Stimulated activated CD8-positive, alpha-beta memory T cell treated with anti-CD3 and anti-CD28 coated beads, Interleukin-2, amount 100 ng/mL, for 1 hour (primary cell): Measurements from ENCODE around the gene TMEFF2.
"Not testable (repeated sequence)": the region's sequence is repeated elsewhere in the genome, so short reads cannot be mapped to it uniquely, and the experiment has no call there.

Experiments
- DNase-seq, 2 donors: peaks; one replicate each; pipeline ENCODE4 v3.0.0-alpha.2; 2020; ENCODE audit warnings: low read depth in 2 of 2

TMEFF2 gene

DNA sequence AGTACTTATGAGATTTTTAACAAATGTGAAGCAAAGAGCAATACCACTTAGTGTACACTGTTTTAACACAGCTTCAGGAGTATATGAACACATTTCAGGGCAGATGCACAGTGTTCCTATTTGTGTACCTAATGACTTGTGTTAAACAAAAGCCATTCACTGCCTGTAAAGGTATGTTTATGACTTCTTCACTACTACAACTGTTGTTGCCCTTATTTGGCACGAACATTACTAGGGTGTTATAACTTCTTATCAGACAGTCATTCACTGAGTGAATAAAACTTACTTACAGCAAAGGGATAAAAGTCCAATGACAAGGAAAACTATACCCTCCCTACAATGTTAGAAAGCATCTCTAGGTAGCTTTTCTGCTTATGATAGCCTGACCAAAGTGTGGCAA lies 262.4 kb downstream of the TMEFF2 start:
- no peak for DNase-seq

DNA sequence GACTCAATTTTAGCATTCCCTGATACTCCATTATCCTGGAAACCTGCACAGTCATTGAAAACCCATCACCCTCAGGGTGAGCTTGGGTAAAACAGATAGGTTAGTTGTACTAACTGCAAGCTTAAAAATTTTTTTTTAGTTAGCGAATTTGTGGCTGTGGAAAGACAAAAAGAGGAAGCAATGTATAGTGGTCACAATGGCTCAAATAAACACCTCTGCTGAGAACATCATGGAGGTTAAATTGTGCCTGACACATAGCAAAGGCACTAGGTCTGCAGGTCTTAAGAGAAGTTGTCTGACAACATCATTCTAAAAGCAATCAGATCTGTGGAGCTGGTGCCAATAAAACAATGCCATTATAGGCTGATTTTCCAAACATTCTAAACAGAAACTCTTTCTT lies 263.4 kb downstream of the TMEFF2 start:
- DNase-seq: no peak

DNA sequence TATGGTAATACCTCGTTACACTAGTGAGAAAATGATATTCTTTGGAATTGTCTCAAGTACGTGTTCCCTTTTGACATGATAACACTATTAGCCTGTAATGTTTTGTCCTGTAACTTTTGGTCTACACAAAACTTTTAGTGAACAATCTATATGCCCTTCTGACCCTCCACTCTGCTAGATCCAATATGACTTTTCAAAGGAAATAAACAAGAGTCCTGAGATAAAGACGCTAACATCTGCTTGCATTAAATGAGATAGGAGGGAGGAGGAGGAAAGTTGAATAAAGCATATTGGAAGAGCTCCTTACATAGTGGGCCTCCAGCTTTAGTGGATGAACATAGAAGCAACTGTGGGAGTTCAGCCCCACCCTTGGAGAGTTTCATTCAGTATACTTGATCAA lies 264.5 kb downstream of the TMEFF2 start:
- DNase-seq: no peak

DNA sequence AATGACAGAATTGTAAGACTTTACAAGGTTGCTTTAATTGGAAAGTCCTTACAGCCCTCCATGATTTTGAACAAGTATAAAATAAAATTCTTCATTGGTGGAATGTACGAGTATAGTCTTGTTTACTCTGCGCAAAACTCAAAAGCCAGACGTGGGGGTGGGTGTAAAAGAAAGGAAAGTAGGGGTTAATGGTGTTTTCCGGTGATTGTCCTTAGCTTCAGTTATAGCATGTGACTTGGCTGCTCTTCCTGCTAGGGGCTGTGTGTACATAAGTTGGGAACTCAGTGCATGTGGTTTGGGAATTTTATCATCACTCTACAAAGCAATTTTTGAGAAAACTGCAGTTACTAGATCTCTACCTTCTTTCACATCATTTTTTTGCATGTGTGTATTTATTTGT lies 265.4 kb downstream of the TMEFF2 start:
- DNase-seq: no peak

DNA sequence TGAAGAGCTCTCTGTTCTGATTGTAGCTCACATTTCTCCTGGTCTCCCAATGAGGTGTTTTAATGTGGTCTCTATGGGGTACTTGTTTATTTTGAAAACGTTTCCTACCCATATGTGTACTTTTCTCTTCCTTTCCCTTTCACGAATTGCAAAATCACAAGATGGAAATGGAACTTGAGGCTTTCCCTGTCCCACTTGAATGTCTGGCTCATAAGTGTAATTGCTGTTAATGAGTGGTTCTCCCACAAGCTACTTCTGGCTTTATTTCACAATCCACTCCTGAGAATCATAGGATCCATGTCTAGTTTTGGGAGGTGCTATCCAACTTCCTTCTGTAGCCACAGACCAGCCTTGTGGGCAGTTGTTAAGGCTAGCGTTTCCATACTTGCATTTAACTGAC lies 266.7 kb downstream of the TMEFF2 start:
- DNase-seq: no peak

DNA sequence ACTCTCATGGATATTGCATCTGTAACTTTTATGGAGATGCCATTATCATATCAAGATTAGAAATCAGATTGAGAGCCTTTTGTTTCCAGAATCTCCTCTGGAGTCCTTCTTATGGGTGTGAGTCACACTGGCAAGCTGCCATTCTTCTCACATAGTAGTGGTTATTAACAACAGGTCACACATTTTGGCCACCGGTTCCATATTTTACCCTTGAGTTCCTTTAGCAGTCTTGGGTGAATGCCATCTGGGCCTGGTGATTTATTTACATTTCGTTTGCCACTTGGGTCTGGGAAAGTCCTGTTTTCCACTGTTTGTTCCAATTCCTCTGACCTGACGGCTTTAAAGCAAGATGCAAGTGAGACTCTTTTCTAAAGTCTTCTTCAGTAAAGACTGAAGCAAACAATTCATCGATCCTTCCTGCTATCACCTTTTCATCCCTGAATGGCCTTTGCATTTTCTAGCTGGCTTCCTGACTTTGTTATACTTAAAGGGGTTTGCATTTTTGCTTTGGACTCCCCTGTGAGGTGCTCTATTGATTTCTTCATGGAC lies 267.3 kb downstream of the TMEFF2 start:
- no peak for DNase-seq

DNA sequence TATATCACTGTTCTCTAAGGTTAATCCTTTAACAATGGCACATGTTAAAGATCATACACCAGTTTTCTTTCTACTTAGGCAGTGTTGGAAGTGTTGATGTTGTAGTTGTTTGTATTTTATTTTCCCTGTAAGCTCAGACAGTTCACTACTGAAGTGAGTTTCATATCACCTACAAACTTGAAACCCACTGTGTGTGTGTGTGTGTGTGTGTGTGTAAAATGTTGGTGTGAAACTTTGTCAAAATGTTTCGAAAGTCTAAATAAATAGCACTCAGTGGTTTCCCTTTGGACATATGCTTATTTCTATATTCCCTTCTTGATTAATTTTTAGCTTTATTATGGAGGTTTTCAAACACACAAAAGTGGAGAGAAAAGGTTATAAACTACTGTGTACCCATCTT lies 268.1 kb downstream of the TMEFF2 start:
- no peak for DNase-seq

DNA sequence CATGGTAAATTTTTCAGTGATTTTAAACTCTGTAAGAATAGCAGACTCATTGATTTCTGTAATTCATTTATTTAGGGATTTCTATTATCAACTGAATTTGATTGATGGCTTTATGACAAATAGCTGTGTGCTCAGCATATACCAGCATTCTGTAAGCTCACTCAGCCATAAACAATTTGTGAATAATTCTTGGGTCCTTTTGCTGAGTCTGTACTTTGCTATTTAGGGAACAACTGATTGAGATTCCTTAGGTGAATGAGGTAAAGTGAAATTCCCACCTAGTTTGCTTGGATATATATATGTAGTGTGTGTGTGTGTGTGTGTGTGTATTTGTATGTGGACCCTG lies 271.1 kb downstream of the TMEFF2 start:
- DNase-seq: no peak

DNA sequence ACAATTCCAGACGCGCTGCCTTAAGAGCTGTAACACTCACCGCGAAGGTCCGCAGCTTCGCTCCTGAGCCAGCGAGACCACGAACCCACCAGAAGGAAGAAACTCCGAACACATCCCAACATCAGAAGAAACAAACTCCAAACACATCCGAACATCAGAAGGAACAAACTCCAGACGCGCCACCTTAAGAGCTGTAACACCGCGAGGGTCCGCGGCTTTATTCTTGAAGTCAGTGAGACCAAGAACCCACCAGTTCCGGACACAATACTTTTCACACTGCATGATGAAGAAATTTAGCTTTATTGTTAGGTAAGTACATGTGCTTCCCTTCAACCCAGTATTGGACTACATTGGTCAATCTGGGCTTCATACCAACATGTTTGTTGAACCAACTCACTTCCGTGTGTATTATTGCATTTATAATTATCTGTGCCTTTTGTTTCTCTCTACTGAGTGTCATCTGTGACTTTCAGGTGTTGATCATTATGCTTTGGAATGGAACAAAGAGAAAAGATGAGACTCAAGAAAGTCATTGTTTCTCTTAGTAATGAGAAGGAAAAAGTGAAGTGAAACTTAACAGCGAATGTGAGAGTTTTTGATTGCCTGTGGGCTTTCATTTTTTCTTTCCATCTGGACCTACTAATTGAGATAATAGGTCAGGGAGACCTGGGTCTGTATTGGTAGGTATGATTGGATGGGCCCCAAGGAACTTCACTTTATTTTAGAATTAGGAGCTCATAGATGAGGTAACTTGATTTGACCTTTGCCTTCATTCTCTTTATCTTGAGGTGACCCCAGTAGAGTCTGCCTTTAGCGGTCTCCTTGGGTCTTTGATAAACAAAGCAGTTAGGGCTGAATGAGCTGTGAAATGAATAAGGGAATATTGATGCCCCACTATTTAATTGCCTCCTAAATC lies 271.7 kb downstream of the TMEFF2 start:
- DNase-seq: no peak

DNA sequence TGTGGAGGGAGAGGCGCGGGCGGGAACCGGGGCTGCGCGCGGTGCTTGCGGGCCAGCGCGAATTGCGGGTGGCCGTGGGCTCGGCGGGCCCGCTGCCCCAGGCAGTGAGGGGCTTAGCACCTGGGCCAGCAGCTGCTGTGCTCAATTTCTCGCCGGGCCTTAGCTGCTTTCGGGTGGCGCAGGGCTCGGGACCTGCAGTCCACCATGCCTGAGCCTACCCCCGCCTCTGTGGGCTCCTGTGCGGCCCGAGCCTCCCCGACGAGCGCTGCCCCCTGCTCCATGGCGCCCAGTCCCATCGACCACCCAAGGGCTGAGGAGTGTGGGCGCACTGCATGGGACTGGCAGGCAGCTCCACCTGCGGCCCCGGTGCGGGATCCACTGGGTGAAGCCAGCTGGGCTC lies 273.1 kb downstream of the TMEFF2 start:
- not testable (repeated sequence) for DNase-seq

DNA sequence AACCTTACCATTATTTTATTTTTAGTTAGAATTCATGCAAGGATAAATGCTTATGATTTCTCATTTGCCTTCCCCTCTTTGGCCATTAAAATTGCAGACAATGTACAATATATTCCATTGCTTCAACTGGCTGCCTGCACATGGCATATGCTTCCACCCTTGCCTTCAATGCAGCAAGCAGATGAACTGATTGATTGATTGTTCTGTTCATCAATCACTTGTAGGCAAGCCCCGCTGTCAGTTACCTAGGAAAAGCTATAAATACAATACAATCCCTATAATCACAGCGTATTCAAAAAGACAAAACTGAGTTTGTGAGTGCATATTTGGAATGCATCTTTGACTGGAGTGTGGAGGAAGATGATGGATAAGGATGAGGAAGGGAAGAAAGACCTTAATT lies 274.2 kb downstream of the TMEFF2 start:
- DNase-seq: no peak

DNA sequence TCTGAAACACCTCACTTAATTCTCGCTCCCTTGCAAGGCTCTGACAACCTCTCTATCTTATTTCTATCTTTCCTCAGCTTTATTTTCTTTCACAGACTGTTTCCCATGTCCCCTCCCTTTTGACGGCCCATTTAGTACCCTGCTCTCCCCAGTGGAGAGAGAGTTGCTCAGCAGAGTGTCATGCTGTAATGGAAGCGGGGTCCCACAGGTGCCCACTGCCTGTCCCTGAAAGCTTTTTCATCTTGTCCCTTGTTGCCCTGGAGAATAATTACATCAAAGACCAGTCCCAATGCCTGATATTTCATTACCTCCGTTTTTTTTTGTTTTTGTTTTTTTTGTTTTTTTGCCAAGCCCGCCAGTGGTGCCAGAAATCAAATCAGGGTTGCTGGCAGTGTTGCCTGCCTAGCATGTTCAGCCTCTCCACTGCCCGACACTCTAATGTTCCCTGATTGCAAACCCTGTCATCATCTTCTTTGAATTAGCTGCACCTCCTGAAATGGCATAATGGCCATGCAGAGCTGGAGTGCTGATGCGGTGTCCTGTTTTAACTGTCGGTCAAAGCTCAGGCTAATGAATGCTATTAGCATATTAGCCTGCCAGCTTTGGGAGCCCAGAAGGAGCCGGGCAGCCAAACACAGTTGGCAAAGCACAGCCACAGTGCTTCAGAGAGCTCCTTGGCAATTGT lies 276.6 kb downstream of the TMEFF2 start:
- DNase-seq: no peak

DNA sequence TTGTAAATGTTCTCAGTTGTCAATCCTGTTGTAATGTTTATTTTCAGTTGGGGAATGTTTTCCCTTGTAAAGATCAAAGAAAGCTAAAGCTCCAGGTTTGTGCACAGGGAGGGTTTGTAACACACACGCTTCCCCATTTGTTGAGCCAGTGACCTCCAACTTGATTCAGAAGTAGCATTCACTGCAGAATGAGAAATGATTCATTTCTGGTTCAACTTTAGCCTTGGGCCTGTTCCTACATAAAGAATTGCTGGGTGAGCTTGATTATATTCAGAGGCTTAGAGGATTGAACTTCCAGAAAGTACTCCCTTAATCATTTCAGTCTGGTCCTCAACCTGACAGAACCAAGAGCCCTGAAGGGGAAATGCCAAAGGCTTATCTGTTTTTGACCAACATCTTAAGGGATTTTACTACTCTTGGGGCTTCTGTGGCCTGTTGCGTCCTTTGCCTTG lies 277.3 kb downstream of the TMEFF2 start:
- DNase-seq: no peak

DNA sequence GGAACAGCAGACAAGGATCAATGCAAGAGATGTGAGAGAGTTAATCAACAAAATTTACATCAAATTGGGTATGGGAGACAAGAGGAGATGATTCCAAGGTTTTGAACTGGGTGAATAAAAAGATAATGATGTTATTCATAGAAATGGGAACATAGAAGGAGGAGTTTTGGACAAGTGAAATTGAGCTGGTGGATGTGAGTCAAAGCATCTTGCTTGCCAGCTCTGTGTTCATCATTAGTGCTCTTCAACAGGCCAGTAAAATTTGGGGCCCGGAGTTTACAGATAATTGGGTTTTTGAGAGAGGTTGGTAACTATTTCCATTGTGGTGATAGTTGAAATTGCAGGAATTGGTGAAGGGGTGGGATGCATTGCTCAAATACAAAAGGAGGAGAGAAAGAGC lies 277.9 kb downstream of the TMEFF2 start:
- no peak for DNase-seq

DNA sequence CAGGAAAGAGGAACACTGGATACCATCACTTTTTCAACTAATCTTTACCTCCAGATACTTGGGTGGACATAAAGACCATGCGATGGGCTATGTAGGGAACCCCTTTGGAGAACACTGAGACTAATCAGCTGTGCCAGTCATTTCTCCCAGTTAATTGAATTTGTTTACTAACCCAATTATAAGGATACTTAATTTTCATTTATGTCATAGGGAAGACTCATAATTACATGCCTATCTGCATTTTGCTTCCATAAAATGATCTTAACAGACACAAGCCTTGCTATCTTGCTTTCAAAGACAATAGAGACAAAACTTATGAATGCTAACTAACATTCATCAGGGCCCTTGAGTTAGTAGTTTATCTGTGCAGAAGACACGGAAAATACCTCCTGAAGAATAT lies 279.0 kb downstream of the TMEFF2 start:
- DNase-seq: no peak

DNA sequence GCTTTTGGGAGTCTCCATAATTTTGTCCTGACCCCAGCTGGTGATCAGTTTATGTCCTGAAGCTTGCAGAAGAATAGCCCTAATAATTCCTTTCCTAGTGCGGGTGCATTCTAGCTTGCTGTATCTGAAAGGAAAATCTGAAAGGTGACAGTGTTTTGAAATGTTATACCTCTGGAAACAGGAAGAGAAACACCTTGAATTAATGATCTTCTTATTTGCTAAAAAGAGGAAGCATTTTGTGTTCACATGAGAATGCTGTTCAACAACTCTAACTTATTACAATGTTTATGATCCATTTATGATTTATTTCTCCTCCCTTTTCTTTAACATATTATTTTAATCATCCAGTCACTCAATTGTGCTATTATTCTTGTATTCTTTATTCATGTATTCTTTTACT lies 280.9 kb downstream of the TMEFF2 start:
- DNase-seq: no peak

DNA sequence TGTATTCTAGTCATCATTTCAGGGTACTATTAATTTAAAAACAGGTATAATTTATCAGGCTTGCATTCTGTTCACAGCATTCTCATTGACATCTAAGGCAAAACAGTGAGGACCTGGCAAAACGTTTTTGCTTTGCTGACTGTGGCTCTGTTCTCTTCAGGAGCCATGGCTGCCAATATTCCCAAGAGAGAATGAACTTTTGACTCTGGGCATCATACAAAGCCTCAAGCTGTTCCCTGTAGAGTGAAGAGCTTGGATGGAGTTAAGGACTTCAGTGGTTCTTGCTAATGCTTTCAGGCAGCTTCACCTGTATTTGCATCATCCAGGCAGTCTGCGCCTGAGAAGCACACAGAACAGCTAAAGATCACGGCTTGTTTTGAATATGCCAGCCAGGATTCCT lies 282.0 kb downstream of the TMEFF2 start:
- DNase-seq: no peak

DNA sequence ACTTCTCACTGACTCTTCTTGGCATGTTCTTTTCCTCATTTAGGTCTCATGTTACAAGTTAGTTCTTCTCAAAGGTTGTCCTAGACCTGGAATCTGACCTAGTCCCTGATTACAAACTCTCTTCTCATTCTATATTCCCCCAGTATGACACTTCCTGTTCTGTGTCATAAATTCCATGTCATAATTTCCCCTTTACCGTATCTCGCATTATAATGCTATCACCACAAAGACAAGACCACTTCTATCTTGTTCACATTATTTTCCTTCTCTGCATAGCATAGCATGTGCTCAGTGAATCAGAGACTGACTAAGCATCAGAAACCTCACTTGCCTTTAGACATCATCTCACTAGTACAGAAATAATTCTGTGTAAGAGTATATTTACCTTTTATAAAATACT lies 284.2 kb downstream of the TMEFF2 start:
- no peak for DNase-seq

DNA sequence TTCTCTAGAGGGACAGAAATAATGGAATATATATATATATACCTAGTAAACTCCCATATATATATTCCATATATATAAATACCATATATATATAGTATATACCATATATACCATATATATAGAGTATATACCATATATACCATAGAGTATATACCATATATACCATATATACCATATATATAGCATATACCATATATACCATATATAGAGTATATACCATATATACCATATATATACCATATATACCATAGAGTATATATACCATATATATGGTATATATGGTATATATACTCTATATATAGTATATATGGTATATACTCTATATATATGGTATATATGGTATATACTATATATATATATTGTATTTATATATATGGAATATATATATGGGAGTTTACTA lies 285.9 kb downstream of the TMEFF2 start:
- DNase-seq: no peak

DNA sequence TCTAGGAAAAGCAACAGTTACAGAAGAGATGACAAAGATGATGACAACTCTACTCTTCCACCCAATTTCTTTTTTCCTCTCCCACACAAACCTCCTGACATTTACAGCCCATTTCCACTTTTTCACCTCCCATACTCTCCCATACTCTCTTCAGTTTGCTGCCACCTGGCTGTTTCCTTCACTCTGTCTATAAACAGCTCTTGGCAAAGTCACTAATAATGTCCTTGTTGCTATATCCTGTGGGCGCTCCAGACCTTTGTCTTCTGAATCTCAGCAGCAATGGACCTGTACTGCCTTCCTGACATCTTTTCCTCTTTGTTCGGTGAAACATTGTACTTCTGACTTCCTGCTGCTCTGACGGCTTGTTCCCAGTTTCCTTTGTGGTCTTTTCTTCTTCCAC lies 287.2 kb downstream of the TMEFF2 start:
- no peak for DNase-seq

DNA sequence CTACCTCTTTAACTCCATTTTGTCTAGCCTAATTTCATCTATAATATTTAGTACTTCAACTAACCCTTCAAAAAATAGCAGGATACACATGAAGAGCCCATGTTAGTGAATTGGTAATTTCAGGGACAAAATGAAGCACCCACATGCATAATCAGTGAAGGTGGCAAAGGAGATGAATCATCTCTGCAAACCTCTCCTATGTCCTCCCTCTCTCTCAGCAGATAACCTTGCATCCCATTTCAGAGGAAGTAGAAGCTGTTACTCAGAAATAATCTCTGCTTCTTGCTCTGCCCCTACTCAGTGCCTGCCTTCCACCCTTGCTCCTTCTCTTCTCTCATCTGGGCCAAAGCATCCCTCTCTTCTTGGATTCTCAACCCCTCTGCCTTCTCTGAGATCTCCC lies 287.6 kb downstream of the TMEFF2 start:
- DNase-seq: no peak

DNA sequence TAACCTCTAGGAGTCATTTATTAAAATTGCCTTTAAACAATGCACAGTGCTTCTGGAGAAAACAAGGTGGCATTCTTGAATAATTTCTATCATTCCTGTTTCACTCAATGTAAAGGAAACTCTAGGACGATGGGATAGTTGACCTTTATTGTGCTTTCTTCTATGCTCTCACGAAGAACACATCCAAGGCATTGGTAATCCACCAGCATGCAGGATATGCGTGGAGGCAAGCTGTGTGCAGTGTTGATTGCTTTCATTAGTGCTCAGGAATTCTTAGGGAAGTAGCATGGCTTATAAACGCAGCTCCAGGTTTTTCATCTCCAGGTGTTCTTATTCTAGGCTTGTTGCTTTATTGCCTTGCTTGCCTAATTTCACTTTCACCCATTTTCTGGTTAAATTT lies 289.4 kb downstream of the TMEFF2 start:
- DNase-seq: no peak

DNA sequence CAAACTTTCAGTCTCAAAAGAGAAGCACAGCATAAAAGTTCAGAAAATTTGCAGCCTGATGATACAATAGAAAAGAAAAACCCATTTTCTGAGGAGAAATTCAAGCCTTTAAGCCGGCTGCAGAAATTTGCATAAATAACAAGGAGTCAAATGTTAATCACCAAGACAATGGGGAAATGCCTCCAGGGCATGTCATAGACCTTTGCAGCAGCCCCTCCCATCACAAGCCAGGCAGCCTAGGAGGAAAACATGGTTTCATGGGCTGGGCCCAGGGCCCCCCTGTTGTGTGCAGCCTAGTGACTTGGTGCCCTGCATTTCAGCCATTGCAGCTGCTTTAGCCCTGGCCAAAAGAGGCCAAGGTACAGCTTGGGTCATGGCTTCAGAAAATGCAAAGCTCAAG lies 293.7 kb downstream of the TMEFF2 start:
- no peak for DNase-seq
